Cardiac fibroblast (primary cell): Measurements from ENCODE around the gene RPS28.
"Not testable (repeated sequence)": the region's sequence is repeated elsewhere in the genome, so short reads cannot be mapped to it uniquely, and the experiment has no call there.

Source experiments
- DNase-seq, 2 donors: peaks; one replicate each; pipeline versions ENCODE4 v3.0.0 to v3.0.0-alpha.2; 2010; ENCODE audit warnings: low read depth in 2 of 2
- H3K4me3 ChIP-seq, 2 donors: replicated peaks in 1 of 2; 1 replicate in 1 of 2; 2 replicates in 1 of 2; pipeline ENCODE4 v1.5.1; 2011; ENCODE audit warnings: low read depth in 2 of 2, low read length in 2 of 2, mild to moderate bottlenecking in 2 of 2, moderate library complexity in 1 of 2
- CTCF ChIP-seq: IDR thresholded peaks from one replicate; pipeline ENCODE4 v1.5.1; 2011; ENCODE audit warnings: low read depth, mild to moderate bottlenecking, low read length, inconsistent platforms

RPS28 gene

DNA sequence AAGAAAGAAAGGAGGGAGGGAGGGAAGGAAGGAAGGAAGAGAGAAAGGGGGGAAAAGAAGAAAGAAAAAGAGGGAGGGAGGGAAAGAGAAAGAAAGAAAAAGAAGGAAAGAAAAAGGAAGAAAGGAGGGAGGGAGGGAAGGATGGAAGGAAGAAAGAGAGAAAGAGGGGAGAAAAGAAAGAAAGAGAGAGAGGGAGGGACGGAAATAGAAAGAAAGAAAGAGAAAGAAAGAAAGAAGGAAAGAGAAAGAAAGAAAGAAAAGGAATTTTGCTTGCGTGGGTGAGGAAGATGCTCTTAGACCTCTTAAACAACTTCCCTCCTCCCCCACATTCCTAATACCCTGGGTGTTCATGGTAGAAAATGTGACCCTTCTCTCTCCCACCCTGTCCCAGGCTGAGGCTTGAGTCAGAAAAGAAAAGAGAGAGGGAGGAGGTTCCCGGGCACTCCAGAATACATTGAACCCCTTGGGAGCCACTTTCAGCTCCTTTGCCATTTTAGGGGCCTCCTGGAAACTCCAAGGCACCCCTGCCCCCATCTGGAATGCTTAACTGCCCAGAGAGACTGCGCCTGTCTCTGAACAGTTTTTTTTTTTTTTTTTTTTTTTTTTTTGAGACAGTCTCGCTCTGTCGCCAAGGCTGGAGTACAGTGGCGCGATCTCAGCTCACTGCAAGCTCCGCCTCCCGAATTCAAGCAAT, 31.0 kb downstream of the RPS28 start:
- peak overlapping the region in 1 of 2 donors; percentile 26 for H3K4me3 ChIP-seq
- TF ChIP-seq CTCF = no peak
- peak; percentile 61 to 65 for DNase-seq

DNA sequence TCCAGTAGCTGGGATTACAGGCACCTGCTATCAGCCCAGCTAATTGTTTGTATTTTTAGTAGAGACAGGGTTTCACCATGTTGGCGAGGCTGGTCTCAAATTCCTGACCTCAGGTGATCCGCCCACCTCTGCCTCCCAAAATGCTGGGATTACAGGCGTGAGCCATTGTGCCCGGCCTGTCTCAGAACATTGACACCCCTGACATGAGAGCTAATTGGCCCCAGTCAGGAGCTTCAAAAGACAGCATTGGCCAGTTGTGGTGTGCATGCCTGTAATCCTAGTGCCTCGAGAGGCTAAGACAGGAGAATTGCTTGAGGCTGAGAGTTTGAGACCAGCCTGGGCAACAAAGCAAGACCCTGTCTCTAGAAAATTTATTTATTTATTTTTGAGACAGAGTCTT, 31.5 kb downstream of the RPS28 start:
- not testable (repeated sequence) for DNase-seq, H3K4me3 ChIP-seq

GRCh38 chr19:8355631-8356402, 34.5 kb downstream of the RPS28 start:
- DNase-seq = peak; percentile 97 to 99
- no peak for TF ChIP-seq CTCF
- H3K4me3 ChIP-seq = no peak overlapping the region

DNA sequence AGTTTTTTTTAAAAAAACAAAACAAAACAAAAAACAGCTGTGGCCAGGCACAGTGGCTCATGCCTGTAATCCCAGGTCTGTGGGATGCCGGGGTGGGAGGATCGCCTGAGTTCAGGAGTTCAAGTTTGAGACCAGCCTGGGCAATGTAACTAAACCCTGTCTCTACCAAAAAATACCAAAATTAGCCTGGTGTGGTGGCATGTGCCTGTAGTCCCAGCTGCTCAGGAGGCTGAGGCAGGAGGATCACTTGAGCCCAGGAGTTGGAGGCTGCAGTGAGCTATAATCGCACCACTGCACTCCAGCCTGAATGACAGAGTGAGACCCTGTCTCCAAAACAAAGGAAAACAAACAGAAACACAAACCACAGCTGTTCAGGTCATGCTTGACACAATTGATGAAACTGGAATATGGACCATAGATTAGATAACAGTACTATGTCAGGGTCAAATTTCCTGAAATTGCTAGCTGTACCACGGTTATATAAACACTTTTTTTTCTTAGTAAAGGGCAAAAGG, 35.8 kb downstream of the RPS28 start:
- DNase-seq = peak; percentile 52 to 53

GRCh38 chr19:8358948-8359347, 37.7 kb downstream of the RPS28 start:
- no peak for TF ChIP-seq CTCF
- no peak overlapping the region for H3K4me3 ChIP-seq
- DNase-seq = no peak

More for the DNA sequence above, 35.8 kb downstream of the RPS28 start:
- TF ChIP-seq CTCF = no peak
- no peak overlapping the region for H3K4me3 ChIP-seq

- TF ChIP-seq CTCF = no peak
- H3K4me3 ChIP-seq = no peak overlapping the region
- DNase-seq = no peak
Measured at GRCh38 chr19:8360196-8360595, 38.9 kb downstream of the RPS28 start.
